Peyer's patch (tissue), 4 donors: ENCODE results near the gene FAM241A.

ENCODE experiments used
- POLR2A ChIP-seq, 2 donors: fragments of 450-650 bp; IDR thresholded peaks; one replicate each; pipeline ENCODE4 v1.5.1; 2017; ENCODE audit warnings: antibody characterized with exemption in 2 of 2, mild to moderate bottlenecking in 2 of 2, moderate library complexity in 2 of 2
- TF ChIP-seq, protein P1 (sequence below), 6 experiments: fragments of 450-650 bp in 4 of 6; fragments of 200-600 bp in 2 of 6; sonication (generic) in 1 of 6; IDR thresholded peaks; one replicate each; pipeline ENCODE4 v1.5.1; 2017 to 2019; ENCODE audit warnings: antibody characterized with exemption in 6 of 6, mild to moderate bottlenecking in 3 of 6, moderate library complexity in 1 of 6

DNA sequence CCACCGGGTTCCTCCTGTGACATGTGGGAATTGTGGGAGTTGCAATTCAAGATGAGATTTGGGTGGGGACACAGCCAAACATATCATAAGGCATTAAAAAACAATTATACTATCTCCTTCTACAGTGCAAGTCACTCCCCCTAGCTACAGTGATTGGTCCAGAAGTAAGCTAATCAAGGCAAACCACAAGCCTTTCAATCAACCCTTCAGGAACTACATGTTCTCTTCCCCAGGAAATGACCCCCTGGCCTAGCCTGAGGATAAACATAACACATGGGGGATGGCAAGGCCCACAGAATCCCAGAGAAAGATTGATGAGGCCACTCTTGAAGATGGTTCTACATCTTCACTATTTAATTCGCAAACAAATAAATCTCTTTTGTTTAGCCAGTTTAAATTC lies 25.2 kb upstream of the FAM241A start:
- TF ChIP-seq, protein P1, sequence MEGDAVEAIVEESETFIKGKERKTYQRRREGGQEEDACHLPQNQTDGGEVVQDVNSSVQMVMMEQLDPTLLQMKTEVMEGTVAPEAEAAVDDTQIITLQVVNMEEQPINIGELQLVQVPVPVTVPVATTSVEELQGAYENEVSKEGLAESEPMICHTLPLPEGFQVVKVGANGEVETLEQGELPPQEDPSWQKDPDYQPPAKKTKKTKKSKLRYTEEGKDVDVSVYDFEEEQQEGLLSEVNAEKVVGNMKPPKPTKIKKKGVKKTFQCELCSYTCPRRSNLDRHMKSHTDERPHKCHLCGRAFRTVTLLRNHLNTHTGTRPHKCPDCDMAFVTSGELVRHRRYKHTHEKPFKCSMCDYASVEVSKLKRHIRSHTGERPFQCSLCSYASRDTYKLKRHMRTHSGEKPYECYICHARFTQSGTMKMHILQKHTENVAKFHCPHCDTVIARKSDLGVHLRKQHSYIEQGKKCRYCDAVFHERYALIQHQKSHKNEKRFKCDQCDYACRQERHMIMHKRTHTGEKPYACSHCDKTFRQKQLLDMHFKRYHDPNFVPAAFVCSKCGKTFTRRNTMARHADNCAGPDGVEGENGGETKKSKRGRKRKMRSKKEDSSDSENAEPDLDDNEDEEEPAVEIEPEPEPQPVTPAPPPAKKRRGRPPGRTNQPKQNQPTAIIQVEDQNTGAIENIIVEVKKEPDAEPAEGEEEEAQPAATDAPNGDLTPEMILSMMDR (IDR thresholded peaks at IDR 0.05) = no peak
- TF ChIP-seq POLR2A (IDR thresholded peaks at IDR 0.05) = no peak
